Endothelial cell of umbilical vein (primary cell): ENCODE measurements around the gene RLIM. TPM values are rescaled to one million over a fixed set of nuclear protein-coding genes. Genes with fewer than 3 reads are reported as not detected.

Experiments
- BruUV-seq: library from RNA; stranded (reverse); fragments of 400-500 nt; replicated peaks from 2 replicates; lab custom pipeline; 2021; lab: Mats Ljungman, UMichigan
- CTCF ChIA-PET: fragments of 300-600, 350-600 bp; sonication (Branson Sonifier 250); formaldehyde crosslinking; loops from one replicate; lab custom pipeline; 2021; ENCODE audit warnings: antibody characterized with exemption, inconsistent platforms; lab: Charles Lee
- POLR2A ChIA-PET: fragments of 300-600, 350-600 bp; sonication (Branson Sonifier 250); formaldehyde crosslinking; loops from one replicate; lab custom pipeline; 2021; ENCODE audit warnings: antibody characterized with exemption, inconsistent platforms; lab: Charles Lee
- DNase-seq: peaks from one replicate; pipeline ENCODE4 v3.0.0-alpha.2; 2011; ENCODE audit warnings: low read depth, low spot score
- FAIRE-seq: peaks from 2 replicates; lab custom pipeline; 2011; peaks lifted over from hg19 to GRCh38; lab: Jason Lieb, UNC
- H2AFZ ChIP-seq: 2 replicates; pipeline ENCODE4 v1.6.0; 2012; ENCODE audit warnings: low read depth, low read length, control low read depth, inconsistent platforms
- H3K27ac ChIP-seq: 2 replicates; pipeline ENCODE4 v1.5.1; 2011; ENCODE audit warnings: low read depth, mild to moderate bottlenecking, control low read depth, low read length, moderate library complexity; ENCODE audit not compliant: insufficient read depth
- H3K27me3 ChIP-seq, 2 experiments: 2 replicates each; pipeline versions ENCODE4 v1.6.0 to v1.6.1; 2011; ENCODE audit warnings: low read length in 2 of 2, mixed read lengths in 1 of 2; ENCODE audit not compliant: control insufficient read depth in 2 of 2, insufficient read depth in 2 of 2
- H3K36me3 ChIP-seq, 2 experiments: 2 replicates in 1 of 2; 3 replicates in 1 of 2; pipeline ENCODE4 v1.5.1; 2011; ENCODE audit warnings: low read length in 2 of 2, mild to moderate bottlenecking in 1 of 2, moderate library complexity in 1 of 2; ENCODE audit not compliant: control insufficient read depth in 2 of 2, insufficient read depth in 2 of 2; ENCODE audit errors: extremely low read depth in 1 of 2
- H3K4me1 ChIP-seq: 3 replicates; pipeline ENCODE4 v1.5.1; 2011; ENCODE audit warnings: mild to moderate bottlenecking, low read length; ENCODE audit not compliant: control insufficient read depth, insufficient read depth; ENCODE audit errors: extremely low read depth
- H3K4me2 ChIP-seq: 2 replicates; pipeline ENCODE4 v1.6.1; 2011; ENCODE audit warnings: low read length, control low read depth, mixed read lengths; ENCODE audit not compliant: insufficient read depth
- H3K4me3 ChIP-seq, 3 experiments: fragments of 200-600 bp in 1 of 3; sonication (generic), shearing (Covaris generic) in 1 of 3; replicated peaks in 1 of 3; 2 replicates each; pipeline ENCODE4 v1.5.1; 2011 to 2016; ENCODE audit warnings: control low read depth in 3 of 3, low read length in 3 of 3, mild to moderate bottlenecking in 2 of 3, inconsistent platforms in 1 of 3, low read depth in 1 of 3, moderate library complexity in 1 of 3; ENCODE audit not compliant: insufficient read depth in 1 of 3
- H3K79me2 ChIP-seq: 2 replicates; pipeline ENCODE4 v1.6.0; 2012; ENCODE audit warnings: low read length, inconsistent platforms; ENCODE audit not compliant: control insufficient read depth, insufficient read depth
- H3K9ac ChIP-seq: replicated peaks from 2 replicates; pipeline ENCODE3; 2011; ENCODE audit warnings: low read length, control low read depth; ENCODE audit not compliant: insufficient read depth; ENCODE audit errors: extremely low read depth
- H3K9me1 ChIP-seq: replicated peaks from 3 replicates; pipeline ENCODE4 v1.6.0; 2011; ENCODE audit warnings: mild to moderate bottlenecking, low read length; ENCODE audit not compliant: control insufficient read depth, insufficient read depth; ENCODE audit errors: extremely low read depth
- H3K9me3 ChIP-seq: replicated peaks from 2 replicates; pipeline ENCODE4 v1.5.1; 2012; ENCODE audit warnings: low read length, inconsistent platforms; ENCODE audit not compliant: control insufficient read depth, insufficient read depth
- H4K20me1 ChIP-seq: replicated peaks from 2 replicates; pipeline ENCODE3; 2011; ENCODE audit warnings: mild to moderate bottlenecking, low read length; ENCODE audit not compliant: control insufficient read depth, insufficient read depth; ENCODE audit errors: extremely low read depth
- CTCF ChIP-seq, 2 donors: IDR thresholded peaks; 1 replicate in 1 of 2; 2 replicates in 1 of 2; pipeline ENCODE4 v1.5.1; 2011; ENCODE audit warnings: low read length in 2 of 2, mild to moderate bottlenecking in 2 of 2, moderate library complexity in 2 of 2, control low read depth in 1 of 2, inconsistent platforms in 1 of 2, low read depth in 1 of 2; ENCODE audit not compliant: insufficient read depth in 1 of 2; ENCODE audit errors: extremely low read depth in 1 of 2
- EZH2 ChIP-seq: IDR thresholded peaks from 2 replicates; pipeline ENCODE4 v1.6.1; 2012; ENCODE audit warnings: borderline replicate concordance, low read depth, mild to moderate bottlenecking, moderate library complexity, low read length, inconsistent platforms; ENCODE audit not compliant: severe bottlenecking
- FOS ChIP-seq: IDR thresholded peaks from 2 replicates; pipeline ENCODE4 v1.6.1; 2011; ENCODE audit warnings: mild to moderate bottlenecking, low read length, moderate library complexity, borderline replicate concordance; ENCODE audit not compliant: insufficient read depth
- GATA2 ChIP-seq: IDR thresholded peaks from 2 replicates; pipeline ENCODE4 v1.7.0; 2011; ENCODE audit warnings: low read depth, mild to moderate bottlenecking, moderate library complexity, mixed read lengths, low read length; ENCODE audit not compliant: insufficient read length, insufficient read depth
- JUN ChIP-seq: IDR thresholded peaks from 2 replicates; pipeline ENCODE4 v1.6.1; 2011; ENCODE audit warnings: borderline replicate concordance, low read depth; ENCODE audit not compliant: insufficient read length, insufficient read depth
- MAX ChIP-seq: IDR thresholded peaks from 2 replicates; pipeline ENCODE4 v1.6.1; 2011; ENCODE audit not compliant: insufficient read depth, insufficient read length
- MYC ChIP-seq: IDR thresholded peaks from one replicate; pipeline ENCODE4 v1.6.1; 2011; ENCODE audit warnings: mild to moderate bottlenecking, low read depth, low read length
- POLR2A ChIP-seq: IDR thresholded peaks from 2 replicates; pipeline ENCODE4 v1.6.1; 2012; ENCODE audit warnings: low read depth, mild to moderate bottlenecking, control low read depth, low read length
- POLR2AphosphoS5 ChIP-seq: IDR thresholded peaks from 2 replicates; pipeline ENCODE4 v1.6.1; 2012; ENCODE audit warnings: low read depth, mild to moderate bottlenecking, control low read depth, low read length, moderate library complexity; ENCODE audit not compliant: insufficient read depth
- dilution Hi-C: fragments of 300-500 bp; cut with MboI; formaldehyde crosslinking; loops from one replicate; pipeline ENCODE4 v1.15.0; 2019; ENCODE audit warnings: low sequenced_read_pairs; ENCODE audit not compliant: extremely low pct_ligation_motif_present
- intact Hi-C: fragments of 100-400 bp; cut with micrococcal nuclease; formaldehyde crosslinking; loops from one replicate; pipeline ENCODE4 v1.10.0; 2022
- polyA plus RNA-seq, 4 experiments: library from polyadenylated mRNA; depleted of rRNA in 3 of 4; stranded (reverse) in 3 of 4; unstranded in 1 of 4; fragments of >200 nt; gene quantifications; 2 replicates each; pipeline versions ENCODE4 v1.2.1 to v1.2.3, GENCODE V29; 2011 to 2012; ENCODE audit warnings: missing spikeins in 1 of 4
- total RNA-seq: library from RNA; stranded (reverse); gene quantifications from 2 replicates; pipeline ENCODE4 v1.2.3, GENCODE V29; 2021

Gene RLIM
- total and polyA plus RNA-seq, 2 donors (not counting 3 experiments of a cell fraction or from before 2014, with no cell fraction given), result 8.2 to 40.1 TPM

- no TSS peak for BruUV-seq
- intact Hi-C loops, result no loop called here
- H4K20me1 ChIP-seq, result no peaks in the 10 kb centered on the region
These were observed 12.3 kb downstream of the RLIM start for GRCh38 chrX:74602142-74602541.

More at GRCh38 chrX:74602142-74602541, 12.3 kb downstream of the RLIM start:
- Histone ChIP-seq H3K27me3 (no peaks in the 10 kb centered on the region), H3K9ac (no peak overlapping the region), H3K27ac (no peak overlapping the region), H3K9me3 (no peaks in the 10 kb centered on the region), H3K4me1 (no peaks in the 10 kb centered on the region), H2AFZ (no peak overlapping the region), H3K9me1 (no peaks in the 10 kb centered on the region), H3K4me3 (no peak overlapping the region), H3K79me2 (peaks cover 93% of the 10 kb centered on the region), H3K4me2 (no peak overlapping the region), H3K36me3 (no peaks in the 10 kb centered on the region)
- dilution Hi-C loops, result no loop called here
- CTCF ChIA-PET, result no interaction called here
- TF ChIP-seq GATA2, result no peak
- no peak for TF ChIP-seq JUN
- TF ChIP-seq CTCF (IDR thresholded peaks at IDR 0.05; ENCODE audit: extremely low read depth in 1 of 2, insufficient read depth in 1 of 2, low read depth in 1 of 2, low read length in 2 of 2), result no peak
- TF ChIP-seq EZH2, result no peak
- no peak for TF ChIP-seq MYC
- no peak for TF ChIP-seq POLR2AphosphoS5
- no peak for TF ChIP-seq POLR2A
- TF ChIP-seq FOS, result no peak
- TF ChIP-seq MAX, result no peak
- POLR2A ChIA-PET, result interaction anchor here (1.1 kb wide), 1 partner anchor 9 kb away, joined by 3 read pairs; no protein-coding TSS in a partner anchor
- DNase-seq (no peak), FAIRE-seq (peak; percentile 71)
